Keratinocyte (primary cell): ENCODE results near the gene SYCN. TPM values are rescaled to one million over a fixed set of nuclear protein-coding genes. Genes with fewer than 3 reads are reported as not detected.

ENCODE experiments used
- DNase-seq: peaks from one replicate; pipeline ENCODE4 v3.0.0-alpha.2; 2011; ENCODE audit warnings: low read depth, missing footprints, low spot score
- FAIRE-seq: peaks from 2 replicates; lab custom pipeline; 2011; peaks lifted over from hg19 to GRCh38; lab: Jason Lieb, UNC
- H2AFZ ChIP-seq: 2 replicates; pipeline ENCODE4 v1.6.0; 2012; ENCODE audit warnings: low read length, control low read depth, inconsistent platforms; ENCODE audit not compliant: control insufficient read depth
- H3K27ac ChIP-seq: 2 replicates; pipeline ENCODE4 v1.5.1; 2011; ENCODE audit warnings: low read length; ENCODE audit not compliant: control insufficient read depth, insufficient read depth
- H3K27me3 ChIP-seq: 3 replicates; pipeline ENCODE4 v1.6.0; 2011; ENCODE audit warnings: low read length; ENCODE audit not compliant: control insufficient read depth, insufficient read depth; ENCODE audit errors: extremely low read depth
- H3K36me3 ChIP-seq, 2 experiments: 2 replicates in 1 of 2; 3 replicates in 1 of 2; pipeline ENCODE4 v1.5.1; 2011; ENCODE audit warnings: low read length in 2 of 2, mild to moderate bottlenecking in 1 of 2; ENCODE audit not compliant: control insufficient read depth in 2 of 2, insufficient read depth in 2 of 2; ENCODE audit errors: extremely low read depth in 1 of 2
- H3K4me1 ChIP-seq: 3 replicates; pipeline ENCODE4 v1.5.1; 2011; ENCODE audit warnings: low read length; ENCODE audit not compliant: control insufficient read depth, insufficient read depth; ENCODE audit errors: extremely low read depth
- H3K4me2 ChIP-seq: 3 replicates; pipeline ENCODE4 v1.6.0; 2011; ENCODE audit warnings: low read depth, low read length; ENCODE audit not compliant: control insufficient read depth, insufficient read depth; ENCODE audit errors: extremely low read depth
- H3K4me3 ChIP-seq, 3 experiments: fragments of 200-600 bp in 1 of 3; sonication (generic) in 1 of 3; 2 replicates in 2 of 3; 3 replicates in 1 of 3; pipeline ENCODE4 v1.5.1; 2011 to 2016; ENCODE audit warnings: low read length in 3 of 3, mild to moderate bottlenecking in 3 of 3, control low read depth in 2 of 3, inconsistent platforms in 1 of 3, low read depth in 1 of 3, mixed read lengths in 1 of 3, mixed run types in 1 of 3, moderate library complexity in 1 of 3; ENCODE audit not compliant: control insufficient read depth in 2 of 3, insufficient read depth in 2 of 3; ENCODE audit errors: extremely low read depth in 1 of 3
- H3K79me2 ChIP-seq: 2 replicates; pipeline ENCODE4 v1.6.0; 2012; ENCODE audit warnings: low read length; ENCODE audit not compliant: control insufficient read depth, insufficient read depth
- H3K9ac ChIP-seq: 3 replicates; pipeline ENCODE4 v1.6.0; 2011; ENCODE audit warnings: low read length; ENCODE audit not compliant: control insufficient read depth, insufficient read depth; ENCODE audit errors: extremely low read depth
- H3K9me1 ChIP-seq: 3 replicates; pipeline ENCODE4 v1.6.0; 2011; ENCODE audit warnings: low read length; ENCODE audit not compliant: control insufficient read depth, insufficient read depth; ENCODE audit errors: extremely low read depth
- H3K9me3 ChIP-seq: 2 replicates; pipeline ENCODE4 v1.5.1; 2012; ENCODE audit warnings: low read depth, low read length; ENCODE audit not compliant: control insufficient read depth
- H4K20me1 ChIP-seq: 3 replicates; pipeline ENCODE4 v1.6.0; 2011; ENCODE audit warnings: low read length; ENCODE audit not compliant: control insufficient read depth, insufficient read depth; ENCODE audit errors: extremely low read depth
- EZH2 ChIP-seq: IDR thresholded peaks from one replicate; pipeline ENCODE4 v1.6.1; 2012; ENCODE audit warnings: inconsistent platforms, mild to moderate bottlenecking, low read length, moderate library complexity
- dilution Hi-C: fragments of 300-500 bp; cut with MboI; formaldehyde crosslinking; loops from one replicate; pipeline ENCODE4 v1.7.0; 2020; ENCODE audit warnings: low sequenced_read_pairs; ENCODE audit not compliant: extremely low pct_ligation_motif_present
- polyA plus RNA-seq, 5 experiments: library from polyadenylated mRNA; depleted of rRNA in 3 of 5; stranded (reverse) in 3 of 5; stranded (forward) in 1 of 5; unstranded in 1 of 5; fragments of >200 nt; gene quantifications; 1 replicate in 1 of 5; 2 replicates in 3 of 5; 3 replicates in 1 of 5; pipeline versions ENCODE4 v1.2.1 to v1.2.3, GENCODE V29; 2011 to 2012; ENCODE audit warnings: missing spikeins in 2 of 5, low read depth in 1 of 5, low replicate concordance in 1 of 5
- TF ChIP-seq, protein P1 (sequence below), 3 experiments: IDR thresholded peaks in 1 of 3; conservative IDR thresholded peaks in 1 of 3; optimal IDR thresholded peaks in 1 of 3; 2 replicates in 2 of 3; 3 replicates in 1 of 3; pipeline versions ENCODE3 to v1.5.1; 2011; ENCODE audit warnings: low read length in 3 of 3, mild to moderate bottlenecking in 3 of 3, moderate library complexity in 2 of 3, control low read depth in 1 of 3, inconsistent platforms in 1 of 3; ENCODE audit not compliant: insufficient read depth in 2 of 3; ENCODE audit errors: extremely low read depth in 1 of 3

The SYCN gene
- polyA plus RNA-seq, 1 donor (not counting 4 experiments of a cell fraction or from before 2014, with no cell fraction given) = not detected

DNA sequence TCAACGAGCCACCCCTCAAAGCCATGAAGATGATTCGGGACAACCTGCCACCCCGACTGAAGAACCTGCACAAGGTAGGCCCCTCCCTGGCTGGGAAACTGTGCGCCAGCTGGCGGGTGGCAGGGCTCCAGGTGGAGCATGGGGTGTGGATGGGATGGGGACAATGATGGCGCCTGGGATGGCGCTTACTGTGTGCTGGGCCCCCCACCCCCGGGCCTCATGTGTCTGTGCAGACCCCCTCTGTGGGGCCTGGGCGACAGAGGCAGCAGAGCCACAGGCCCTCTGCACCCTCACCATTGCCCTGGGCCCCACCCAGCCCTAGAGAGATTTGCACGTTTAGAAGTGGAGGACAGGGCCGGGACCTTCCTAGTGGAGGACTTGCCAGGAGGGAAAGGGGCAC lies 26.3 kb downstream of the SYCN start:
- H3K27me3 ChIP-seq = no peaks in the 10 kb centered on the region
- H2AFZ ChIP-seq = no peak overlapping the region
- no peaks in the 10 kb centered on the region for H3K9me1 ChIP-seq
- H3K9me3 ChIP-seq = no peaks in the 10 kb centered on the region
- dilution Hi-C loops = no loop called here
- no peaks in the 10 kb centered on the region for H3K79me2 ChIP-seq
- H3K4me3 ChIP-seq = no peak overlapping the region
- no peak overlapping the region for H3K27ac ChIP-seq
- DNase-seq = no peak
- peaks cover 0 to 24% of the 10 kb centered on the region in 2 experiments for H3K36me3 ChIP-seq
- no peak overlapping the region for H3K4me2 ChIP-seq
- TF ChIP-seq, protein P1, sequence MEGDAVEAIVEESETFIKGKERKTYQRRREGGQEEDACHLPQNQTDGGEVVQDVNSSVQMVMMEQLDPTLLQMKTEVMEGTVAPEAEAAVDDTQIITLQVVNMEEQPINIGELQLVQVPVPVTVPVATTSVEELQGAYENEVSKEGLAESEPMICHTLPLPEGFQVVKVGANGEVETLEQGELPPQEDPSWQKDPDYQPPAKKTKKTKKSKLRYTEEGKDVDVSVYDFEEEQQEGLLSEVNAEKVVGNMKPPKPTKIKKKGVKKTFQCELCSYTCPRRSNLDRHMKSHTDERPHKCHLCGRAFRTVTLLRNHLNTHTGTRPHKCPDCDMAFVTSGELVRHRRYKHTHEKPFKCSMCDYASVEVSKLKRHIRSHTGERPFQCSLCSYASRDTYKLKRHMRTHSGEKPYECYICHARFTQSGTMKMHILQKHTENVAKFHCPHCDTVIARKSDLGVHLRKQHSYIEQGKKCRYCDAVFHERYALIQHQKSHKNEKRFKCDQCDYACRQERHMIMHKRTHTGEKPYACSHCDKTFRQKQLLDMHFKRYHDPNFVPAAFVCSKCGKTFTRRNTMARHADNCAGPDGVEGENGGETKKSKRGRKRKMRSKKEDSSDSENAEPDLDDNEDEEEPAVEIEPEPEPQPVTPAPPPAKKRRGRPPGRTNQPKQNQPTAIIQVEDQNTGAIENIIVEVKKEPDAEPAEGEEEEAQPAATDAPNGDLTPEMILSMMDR (optimal IDR thresholded peaks at IDR 0.05 in 1 of 3, IDR thresholded peaks at IDR 0.05 in 1 of 3, conservative IDR thresholded peaks at IDR 0.05 in 1 of 3; ENCODE audit: extremely low read depth in 1 of 3, insufficient read depth in 2 of 3, low read length in 3 of 3) = no peak
- TF ChIP-seq EZH2 = no peak
- H3K9ac ChIP-seq = no peak overlapping the region
- H4K20me1 ChIP-seq = no peaks in the 10 kb centered on the region
- no peaks in the 10 kb centered on the region for H3K4me1 ChIP-seq
- no peak for FAIRE-seq

DNA sequence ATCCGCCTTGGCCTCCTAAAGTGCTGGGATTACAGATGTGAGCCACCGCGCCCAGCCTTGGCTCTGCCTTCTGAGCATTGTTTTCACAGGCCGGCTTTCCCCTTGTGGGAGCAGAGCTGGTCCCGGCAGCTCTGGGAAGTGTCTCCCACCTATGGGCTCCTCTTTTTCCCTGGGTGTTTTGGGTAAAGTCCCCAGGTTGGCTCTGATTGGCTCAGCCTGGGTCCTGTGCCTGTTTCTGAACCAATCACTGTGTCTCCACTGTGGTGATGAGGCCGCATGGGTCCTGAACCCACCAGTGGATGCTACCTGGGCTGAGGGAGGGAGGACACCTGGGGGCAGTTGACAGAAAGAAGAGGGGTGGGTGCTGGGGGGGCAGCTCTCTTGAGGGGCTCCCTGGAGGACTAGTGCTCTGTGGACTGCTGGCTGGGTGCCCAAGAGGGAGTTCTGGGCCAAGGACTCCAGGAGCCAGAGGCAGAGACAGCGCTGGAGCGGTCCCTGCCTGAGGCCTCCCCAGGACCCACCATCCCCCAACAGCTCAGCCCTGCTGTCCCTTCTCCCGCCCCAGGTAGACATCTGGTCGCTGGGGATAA lies 26.9 kb downstream of the SYCN start:
- no peak for FAIRE-seq
- Histone ChIP-seq H4K20me1 (no peaks in the 10 kb centered on the region), H3K9me3 (no peaks in the 10 kb centered on the region), H3K36me3 (peaks cover 0 to 24% of the 10 kb centered on the region in 2 experiments), H3K27me3 (no peaks in the 10 kb centered on the region), H3K27ac (no peak overlapping the region), H3K4me3 (no peak overlapping the region), H3K4me2 (no peak overlapping the region), H3K4me1 (no peaks in the 10 kb centered on the region), H2AFZ (no peak overlapping the region), H3K79me2 (no peaks in the 10 kb centered on the region), H3K9ac (no peak overlapping the region), H3K9me1 (no peaks in the 10 kb centered on the region)
- DNase-seq = no peak
- dilution Hi-C loops = no loop called here
- no peak for TF ChIP-seq EZH2
- TF ChIP-seq, protein P1 (optimal IDR thresholded peaks at IDR 0.05 in 1 of 3, IDR thresholded peaks at IDR 0.05 in 1 of 3, conservative IDR thresholded peaks at IDR 0.05 in 1 of 3; ENCODE audit: extremely low read depth in 1 of 3, insufficient read depth in 2 of 3, low read length in 3 of 3) = no peak
